NOMO-1 treated with DMSO at 0.1 percent for 48 hours (cell line): ENCODE data around the gene PPP4C.

Experiments used
- DNase-seq: peaks from one replicate; lab custom pipeline; 2025; ENCODE audit not compliant: unreplicated experiment; lab: John Stamatoyannopoulos, UW

PPP4C gene

GRCh38 chr16:30079480-30079879 lies 3.7 kb downstream of the PPP4C start:
- DNase-seq, result no peak

- no peak for DNase-seq
These were observed 6.8 kb downstream of the PPP4C start for GRCh38 chr16:30082545-30083090.

- no peak for DNase-seq
These were observed 7.6 kb downstream of the PPP4C start for GRCh38 chr16:30083216-30084055.

GRCh38 chr16:30084096-30084815 lies 8.5 kb downstream of the PPP4C start:
- DNase-seq, result no peak

- no peak for DNase-seq
These were observed 9.0 kb downstream of the PPP4C start for GRCh38 chr16:30084816-30085159.

- no peak for DNase-seq
These were observed 9.5 kb downstream of the PPP4C start for GRCh38 chr16:30085247-30085646.

GRCh38 chr16:30085820-30086219 lies 10.0 kb downstream of the PPP4C start:
- DNase-seq, result no peak

- DNase-seq, result no peak
These were observed 10.7 kb downstream of the PPP4C start for GRCh38 chr16:30086291-30087140.

- DNase-seq, result peak; percentile 66
These were observed 11.5 kb downstream of the PPP4C start for GRCh38 chr16:30087181-30087898.

- no peak for DNase-seq
These were observed 12.5 kb downstream of the PPP4C start for GRCh38 chr16:30088237-30088831.

GRCh38 chr16:30088832-30089624 lies 13.2 kb downstream of the PPP4C start:
- DNase-seq, result no peak

- DNase-seq, result no peak
These were observed 15.0 kb downstream of the PPP4C start for GRCh38 chr16:30090610-30091331.

- DNase-seq, result peak; percentile 92
These were observed 15.9 kb downstream of the PPP4C start, which contains the start of gene TBX6 for GRCh38 chr16:30091474-30092372. TSS of gene TBX6 (minus strand) at chr16:30091924. CDS start at chr16:30091193, 731 bp downstream.

- DNase-seq, result peak; percentile 99
These were observed 16.7 kb downstream of the PPP4C start for GRCh38 chr16:30092373-30093010.

GRCh38 chr16:30094541-30095165 lies 18.9 kb downstream of the PPP4C start:
- DNase-seq, result no peak

GRCh38 chr16:30095166-30096078 lies 19.6 kb downstream of the PPP4C start:
- DNase-seq, result no peak
